HepG2 (cell line): ENCODE data around the gene ZFAND6. TPM values are rescaled to one million over a fixed set of nuclear protein-coding genes. Genes with fewer than 3 reads are reported as not detected.

Experiments
- CAMTA2 ChIP-seq: sonication (generic); formaldehyde crosslinking; IDR thresholded peaks from 2 replicates; pipeline ENCODE4 v1.4.0; 2020; ENCODE audit warnings: mild to moderate bottlenecking, missing genetic modification reagents, borderline replicate concordance
- GATAD2A ChIP-seq: IDR thresholded peaks from 2 replicates; pipeline ENCODE4 v1.6.1; 2016
- HMGXB3 ChIP-seq: sonication (generic); formaldehyde crosslinking; IDR thresholded peaks from 2 replicates; pipeline ENCODE4 v1.4.0; 2020; ENCODE audit warnings: missing genetic modification reagents, borderline replicate concordance
- IRF9 ChIP-seq: sonication (generic); formaldehyde crosslinking; IDR thresholded peaks from 2 replicates; pipeline ENCODE4 v1.8.0; 2022; ENCODE audit warnings: missing genetic modification reagents, mild to moderate bottlenecking, borderline replicate concordance
- LCORL ChIP-seq, 2 experiments: fragments of 450-650 bp in 1 of 2; sonication (generic) in 1 of 2; formaldehyde crosslinking in 1 of 2; IDR thresholded peaks; 2 replicates each; pipeline versions ENCODE4 v1.5.0 to v1.6.1; 2017 to 2020; ENCODE audit warnings: antibody characterized with exemption in 1 of 2, missing genetic modification reagents in 1 of 2
- MAZ ChIP-seq, 2 experiments: sonication (generic) in 1 of 2; formaldehyde crosslinking in 1 of 2; IDR thresholded peaks; 2 replicates each; pipeline versions ENCODE4 v1.5.0 to v1.6.1; 2012 to 2020; ENCODE audit warnings: low read depth in 2 of 2, mild to moderate bottlenecking in 2 of 2, borderline replicate concordance in 1 of 2, improper control_type of control experiment in 1 of 2, low read length in 1 of 2, missing genetic modification reagents in 1 of 2, moderate library complexity in 1 of 2
- MIER3 ChIP-seq: IDR thresholded peaks from 2 replicates; pipeline ENCODE4 v1.6.1; 2016; ENCODE audit warnings: missing compliant biosample characterization, borderline replicate concordance
- MTF1 ChIP-seq: sonication (generic); formaldehyde crosslinking; IDR thresholded peaks from 2 replicates; pipeline ENCODE4 v1.5.0; 2020; ENCODE audit warnings: missing genetic modification reagents
- MXD4 ChIP-seq: IDR thresholded peaks from 2 replicates; pipeline ENCODE4 v1.6.1; 2016; ENCODE audit warnings: mild to moderate bottlenecking, missing biosample characterization, missing genetic modification reagents
- RBM22 ChIP-seq: fragments of 200-400 bp; formaldehyde crosslinking; optimal IDR thresholded peaks from 2 replicates; pipeline ENCODE3; 2017; ENCODE audit warnings: mild to moderate bottlenecking, low read length, moderate library complexity
- UBTF ChIP-seq: sonication (generic); formaldehyde crosslinking; IDR thresholded peaks from 2 replicates; pipeline ENCODE4 v1.4.0; 2020; ENCODE audit warnings: mild to moderate bottlenecking, missing genetic modification reagents
- ZBTB34 ChIP-seq: sonication (generic); formaldehyde crosslinking; IDR thresholded peaks from 2 replicates; pipeline ENCODE4 v1.8.0; 2022; ENCODE audit warnings: mild to moderate bottlenecking, missing genetic modification reagents
- ZNF350 ChIP-seq: sonication (generic); formaldehyde crosslinking; IDR thresholded peaks from 2 replicates; pipeline ENCODE4 v1.4.0; 2020; ENCODE audit warnings: mild to moderate bottlenecking, low read depth, missing genetic modification reagents, borderline replicate concordance
- ZNF615 ChIP-seq: sonication (generic); formaldehyde crosslinking; IDR thresholded peaks from 2 replicates; pipeline ENCODE4 v1.5.0; 2020; ENCODE audit warnings: mild to moderate bottlenecking, missing genetic modification reagents, borderline replicate concordance
- ZNF784 ChIP-seq: sonication (generic); formaldehyde crosslinking; IDR thresholded peaks from 2 replicates; pipeline ENCODE4 v1.5.1; 2020; ENCODE audit warnings: missing genetic modification reagents, mild to moderate bottlenecking, borderline replicate concordance
- ZNF883 ChIP-seq: sonication (generic); formaldehyde crosslinking; IDR thresholded peaks from 2 replicates; pipeline ENCODE4 v1.5.1; 2020; ENCODE audit warnings: mild to moderate bottlenecking, missing genetic modification reagents; ENCODE audit errors: not compliant biosample characterization
- polyA plus RNA-seq, 8 experiments: library from polyadenylated mRNA; depleted of rRNA in 3 of 8; stranded (reverse) in 7 of 8; unstranded in 1 of 8; fragments of >200 nt; fragmentation: Illumina TruSeq in 4 of 8; extraction: Trizol in 4 of 8; gene quantifications; 2 replicates each; pipeline versions ENCODE4 v1.2.1 to v1.2.3, GENCODE V29; 2011 to 2016; ENCODE audit warnings: low read depth in 4 of 8, missing spikeins in 1 of 8, mixed read lengths in 1 of 8; ENCODE audit not compliant: insufficient read depth in 1 of 8
- total RNA-seq, 5 experiments: library from RNA; depleted of rRNA; stranded (reverse); fragments of >200 nt; fragmentation: Illumina TruSeq; extraction: Trizol; gene quantifications; 2 replicates each; pipeline ENCODE4 v1.2.3, GENCODE V29; 2016; ENCODE audit warnings: low read depth in 1 of 5

The ZFAND6 gene
- total and polyA plus RNA-seq, 2 of the 13 experiments (the other 11 are each of a cell fraction or from before 2014, with no cell fraction given): 84.2 to 115 TPM

- TF ChIP-seq MAZ (IDR thresholded peaks at IDR 0.05; ENCODE audit: borderline replicate concordance, low read depth, low read length) (no peak), MAZ (CRISPR knock-in tag; IDR thresholded peaks at IDR 0.05; ENCODE audit: low read depth) (peak; percentile 62; the same call in 1 of the 2 replicates), HMGXB3 (no peak), ZNF615 (0 out of 2 replicates have a peak, but pooled peaks have one; percentile 66), MXD4 (CRISPR knock-in tag) (no peak), MTF1 (CRISPR knock-in tag) (no peak), IRF9 (CRISPR knock-in tag) (peak; percentile 69; the same call in 1 of the 2 replicates), MIER3 (CRISPR knock-in tag) (no peak), ZNF784 (CRISPR knock-in tag) (0 out of 2 replicates have a peak, but pooled peaks have one; percentile 24), ZNF883 (CRISPR knock-in tag) (peak; percentile 51), GATAD2A (CRISPR knock-in tag) (no peak), RBM22 (no peak), UBTF (peak; percentile 70), CAMTA2 (CRISPR knock-in tag) (peak; percentile 79; the same call in 1 of the 2 replicates), LCORL (IDR thresholded peaks at IDR 0.05) (no peak), LCORL (CRISPR knock-in tag; IDR thresholded peaks at IDR 0.05) (peak; percentile 79), ZBTB34 (CRISPR knock-in tag) (0 out of 2 replicates have a peak, but pooled peaks have one; percentile 10), ZNF350 (CRISPR knock-in tag) (peak; percentile 52; the same call in 1 of the 2 replicates)
Observed at GRCh38 chr15:80152896-80153876, 93.7 kb downstream of the ZFAND6 start, which contains the start of gene FAH (continued).
